Mesenchymal stem cell (in vitro differentiated cells and primary cell): ENCODE measurements around the gene PDZRN4.

Experiments
- DNase-seq: peaks from one replicate; pipeline ENCODE4 v3.0.0-alpha.2; 2013
- H2AFZ ChIP-seq: one replicate; pipeline ENCODE4 v1.6.1; 2013; ENCODE audit warnings: low read depth, mild to moderate bottlenecking, control low read depth, inconsistent platforms, low read length, moderate library complexity
- H2AK5ac ChIP-seq: 2 replicates; pipeline ENCODE4 v1.6.1; 2013; ENCODE audit warnings: low read length, moderate library complexity, mild to moderate bottlenecking, inconsistent platforms; ENCODE audit not compliant: severe bottlenecking
- H2BK120ac ChIP-seq: one replicate; pipeline ENCODE4 v1.6.1; 2013; ENCODE audit warnings: low read depth, mild to moderate bottlenecking, inconsistent platforms, low read length, moderate library complexity
- H2BK12ac ChIP-seq, 2 experiments: one replicate each; pipeline ENCODE4 v1.6.1; 2013; ENCODE audit warnings: inconsistent platforms in 2 of 2, low read length in 2 of 2, mild to moderate bottlenecking in 2 of 2, moderate library complexity in 2 of 2, control low read depth in 1 of 2
- H2BK15ac ChIP-seq: one replicate; pipeline ENCODE4 v1.6.1; 2013; ENCODE audit warnings: mild to moderate bottlenecking, low read depth, inconsistent platforms; ENCODE audit not compliant: poor library complexity, severe bottlenecking
- H2BK5ac ChIP-seq: 2 replicates; pipeline ENCODE4 v1.6.1; 2013; ENCODE audit warnings: low read depth, mild to moderate bottlenecking, low read length, control low read depth, inconsistent platforms; ENCODE audit not compliant: poor library complexity, severe bottlenecking
- H3K14ac ChIP-seq, 2 experiments: one replicate each; pipeline ENCODE4 v1.6.1; 2013; ENCODE audit warnings: inconsistent platforms in 2 of 2, low read length in 2 of 2, control low read depth in 1 of 2, mild to moderate bottlenecking in 1 of 2, moderate library complexity in 1 of 2
- H3K18ac ChIP-seq, 2 experiments: one replicate each; pipeline ENCODE4 v1.6.1; 2013; ENCODE audit warnings: inconsistent platforms in 2 of 2, low read length in 2 of 2, control low read depth in 1 of 2, low read depth in 1 of 2, mild to moderate bottlenecking in 1 of 2
- H3K23ac ChIP-seq, 2 experiments: one replicate each; pipeline ENCODE4 v1.6.1; 2013; ENCODE audit warnings: inconsistent platforms in 2 of 2, low read length in 2 of 2, mild to moderate bottlenecking in 2 of 2, moderate library complexity in 2 of 2, control low read depth in 1 of 2
- H3K27ac ChIP-seq: 2 replicates; pipeline ENCODE4 v1.5.1; 2013; ENCODE audit warnings: mild to moderate bottlenecking, moderate library complexity, low read length, control low read depth, inconsistent platforms; ENCODE audit not compliant: poor library complexity, severe bottlenecking
- H3K27me3 ChIP-seq, 2 experiments: 2 replicates each; pipeline versions ENCODE4 v1.6.1 to v1.7.0; 2013; ENCODE audit warnings: low read length in 2 of 2, mild to moderate bottlenecking in 2 of 2, moderate library complexity in 2 of 2, control low read depth in 1 of 2, inconsistent platforms in 1 of 2; ENCODE audit not compliant: control insufficient read depth in 1 of 2, insufficient read depth in 1 of 2
- H3K36me3 ChIP-seq, 2 experiments: 2 replicates each; pipeline versions ENCODE4 v1.6.1 to v1.7.0; 2013; ENCODE audit warnings: low read length in 2 of 2, control low read depth in 1 of 2, inconsistent platforms in 1 of 2, low read depth in 1 of 2, mild to moderate bottlenecking in 1 of 2; ENCODE audit not compliant: insufficient read depth in 2 of 2, control insufficient read depth in 1 of 2
- H3K4ac ChIP-seq, 2 experiments: one replicate each; pipeline ENCODE4 v1.6.1; 2013; ENCODE audit warnings: inconsistent platforms in 2 of 2, low read length in 2 of 2, mild to moderate bottlenecking in 2 of 2, moderate library complexity in 2 of 2, control low read depth in 1 of 2, low read depth in 1 of 2
- H3K4me1 ChIP-seq: 2 replicates; pipeline ENCODE4 v1.6.1; 2013; ENCODE audit warnings: low read depth, low read length, control low read depth; ENCODE audit not compliant: control insufficient read depth, insufficient read depth
- H3K4me2 ChIP-seq: 2 replicates; pipeline ENCODE4 v1.6.1; 2013; ENCODE audit warnings: low read length, mild to moderate bottlenecking, inconsistent platforms; ENCODE audit not compliant: poor library complexity, severe bottlenecking
- H3K4me3 ChIP-seq, 2 experiments: 2 replicates each; pipeline versions ENCODE4 v1.5.1 to v1.7.0; 2013; ENCODE audit warnings: low read length in 2 of 2, mild to moderate bottlenecking in 2 of 2, control low read depth in 1 of 2, low read depth in 1 of 2; ENCODE audit not compliant: insufficient read depth in 1 of 2
- H3K79me1 ChIP-seq: replicated peaks from 2 replicates; pipeline ENCODE4 v1.6.1; 2013; ENCODE audit warnings: mild to moderate bottlenecking, control low read depth, low read length, inconsistent platforms; ENCODE audit not compliant: poor library complexity, severe bottlenecking
- H3K9ac ChIP-seq: 2 replicates; pipeline ENCODE4 v1.7.0; 2013; ENCODE audit warnings: mild to moderate bottlenecking, low read length, moderate library complexity
- H3K9me3 ChIP-seq: 2 replicates; pipeline ENCODE4 v1.7.0; 2013; ENCODE audit warnings: mild to moderate bottlenecking, low read length; ENCODE audit not compliant: control insufficient read depth
- H4K8ac ChIP-seq: one replicate; pipeline ENCODE4 v1.6.1; 2013; ENCODE audit warnings: inconsistent platforms, mild to moderate bottlenecking, low read length, moderate library complexity
- H4K91ac ChIP-seq: one replicate; pipeline ENCODE4 v1.6.1; 2013; ENCODE audit warnings: mild to moderate bottlenecking, low read length, inconsistent platforms
- WGBS: methylation state at CpG from one replicate; pipeline ENCODE4 v1.1.7; 2013; ENCODE audit warnings: mixed read lengths; 5-methylcytosine and 5-hydroxymethylcytosine counted together

Gene PDZRN4

GRCh38 chr12:41521872-41522379, 333.8 kb downstream of the PDZRN4 start:
- H3K4me1 ChIP-seq: no peaks in the 10 kb centered on the region
- H3K4ac ChIP-seq: no peak overlapping the region
- H2BK12ac ChIP-seq: no peak overlapping the region
- H2AFZ ChIP-seq: no peak overlapping the region
- peak overlapping the region; percentile 96 for H3K27ac ChIP-seq
- no peak overlapping the region for H2BK15ac ChIP-seq
- H3K79me1 ChIP-seq: no peaks in the 10 kb centered on the region
- H3K9me3 ChIP-seq: no peaks in the 10 kb centered on the region
- peak overlapping the region; percentile 56 for H3K9ac ChIP-seq
- H3K23ac ChIP-seq: no peak overlapping the region
- no peak overlapping the region for H4K91ac ChIP-seq
- H3K36me3 ChIP-seq: no peaks in the 10 kb centered on the region
- no peaks in the 10 kb centered on the region for H3K27me3 ChIP-seq
- no peak overlapping the region for H2BK5ac ChIP-seq
- H3K18ac ChIP-seq: no peak overlapping the region
- no peak overlapping the region for H4K8ac ChIP-seq
- H2AK5ac ChIP-seq: no peak overlapping the region
- no peak overlapping the region for H3K4me2 ChIP-seq
- H3K4me3 ChIP-seq: peak overlapping the region in 1 of 2 experiments; percentile 51
- DNase-seq: peak; percentile 91
- no peak overlapping the region for H2BK120ac ChIP-seq
- H3K14ac ChIP-seq: no peak overlapping the region
- 0% methylated on average over 1 of the region's 1 CpG for WGBS

- Histone ChIP-seq H3K4ac (no peak overlapping the region), H3K18ac (no peak overlapping the region), H4K8ac (no peak overlapping the region), H3K4me3 (no peak overlapping the region), H2BK120ac (no peak overlapping the region), H3K9ac (no peak overlapping the region), H3K27ac (no peak overlapping the region), H3K4me2 (no peak overlapping the region), H3K79me1 (no peaks in the 10 kb centered on the region), H4K91ac (no peak overlapping the region), H2AFZ (no peak overlapping the region), H3K36me3 (no peaks in the 10 kb centered on the region), H3K4me1 (no peaks in the 10 kb centered on the region), H3K27me3 (no peaks in the 10 kb centered on the region), H3K14ac (no peak overlapping the region), H3K23ac (no peak overlapping the region), H2BK15ac (no peak overlapping the region), H2BK12ac (no peak overlapping the region), H2AK5ac (no peak overlapping the region), H3K9me3 (no peaks in the 10 kb centered on the region), H2BK5ac (no peak overlapping the region)
- DNase-seq: no peak
- WGBS: 100% methylated on average over 2 of the region's 2 CpGs
Observed at GRCh38 chr12:41527062-41527461, 338.9 kb downstream of the PDZRN4 start.

DNA sequence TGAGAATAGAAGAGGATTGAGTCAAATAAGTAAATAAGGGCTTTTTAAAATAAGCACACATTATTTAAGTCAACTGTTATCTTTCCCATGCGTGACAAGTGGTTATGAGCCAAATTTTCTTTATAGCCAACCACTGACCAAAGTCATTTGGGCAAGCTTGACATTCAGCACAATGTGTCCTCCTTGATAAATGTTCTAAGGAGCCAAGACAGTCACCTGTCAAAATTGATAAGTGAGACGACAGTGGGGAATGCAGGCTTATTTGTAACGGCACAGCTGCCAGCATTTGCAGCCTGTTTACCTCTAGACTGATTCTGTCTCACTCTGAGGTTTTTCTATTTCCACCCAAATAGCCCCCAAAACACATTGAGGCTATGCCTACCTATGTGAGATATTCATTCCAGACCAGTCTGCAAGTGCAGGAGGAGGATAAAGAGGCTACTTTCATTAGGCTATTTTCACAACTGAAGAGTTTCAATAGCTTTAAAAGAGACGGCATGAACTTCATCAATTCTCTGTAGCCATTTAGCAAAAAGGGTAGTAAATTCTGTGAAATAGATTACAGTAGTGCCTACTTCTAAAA, 339.5 kb downstream of the PDZRN4 start:
- H3K9me3 ChIP-seq: no peaks in the 10 kb centered on the region
- H3K4ac ChIP-seq: no peak overlapping the region
- no peaks in the 10 kb centered on the region for H3K36me3 ChIP-seq
- no peak overlapping the region for H3K4me3 ChIP-seq
- no peak for DNase-seq
- H3K27ac ChIP-seq: no peak overlapping the region
- H3K14ac ChIP-seq: no peak overlapping the region
- no peak overlapping the region for H3K18ac ChIP-seq
- H2BK120ac ChIP-seq: no peak overlapping the region
- H3K4me1 ChIP-seq: no peaks in the 10 kb centered on the region
- H3K9ac ChIP-seq: no peak overlapping the region
- no peak overlapping the region for H4K8ac ChIP-seq
- H2BK5ac ChIP-seq: no peak overlapping the region
- no peak overlapping the region for H2AFZ ChIP-seq
- H4K91ac ChIP-seq: no peak overlapping the region
- H2AK5ac ChIP-seq: no peak overlapping the region
- H3K4me2 ChIP-seq: no peak overlapping the region
- H3K79me1 ChIP-seq: no peaks in the 10 kb centered on the region
- no peak overlapping the region for H2BK12ac ChIP-seq
- WGBS: 86% methylated on average over 3 of the region's 4 CpGs
- no peak overlapping the region for H3K23ac ChIP-seq
- H3K27me3 ChIP-seq: no peaks in the 10 kb centered on the region
- no peak overlapping the region for H2BK15ac ChIP-seq

DNA sequence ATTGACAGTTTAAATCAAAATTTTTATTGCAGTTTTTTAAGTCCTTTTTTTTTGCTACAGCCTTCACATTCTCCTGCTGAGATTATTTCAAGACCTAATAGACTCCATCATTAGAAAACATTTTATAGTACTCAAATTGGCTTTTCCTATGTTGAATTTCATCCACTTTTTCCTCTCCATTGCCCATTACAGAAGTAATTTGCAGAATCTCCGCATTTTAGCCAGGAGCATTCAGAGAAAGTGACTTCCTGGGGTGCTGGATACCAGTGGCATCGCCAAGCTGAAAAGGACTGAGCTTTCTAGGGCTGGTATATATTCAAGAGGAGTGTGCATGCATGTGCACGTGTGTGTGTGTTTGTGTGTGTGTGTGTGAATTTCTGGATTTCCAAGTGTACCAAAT, 340.8 kb downstream of the PDZRN4 start:
- H2AFZ ChIP-seq: no peak overlapping the region
- no peaks in the 10 kb centered on the region for H3K36me3 ChIP-seq
- H2AK5ac ChIP-seq: no peak overlapping the region
- H4K8ac ChIP-seq: no peak overlapping the region
- no peaks in the 10 kb centered on the region for H3K4me1 ChIP-seq
- H2BK12ac ChIP-seq: no peak overlapping the region
- no peak overlapping the region for H2BK5ac ChIP-seq
- H3K4me3 ChIP-seq: no peak overlapping the region
- H3K79me1 ChIP-seq: no peaks in the 10 kb centered on the region
- H3K23ac ChIP-seq: no peak overlapping the region
- no peak for DNase-seq
- no peaks in the 10 kb centered on the region for H3K9me3 ChIP-seq
- no peak overlapping the region for H3K4ac ChIP-seq
- 94% methylated on average over 2 of the region's 3 CpGs for WGBS
- no peak overlapping the region for H2BK15ac ChIP-seq
- no peak overlapping the region for H3K27ac ChIP-seq
- no peak overlapping the region for H3K14ac ChIP-seq
- no peaks in the 10 kb centered on the region for H3K27me3 ChIP-seq
- no peak overlapping the region for H2BK120ac ChIP-seq
- H3K18ac ChIP-seq: no peak overlapping the region
- H3K4me2 ChIP-seq: no peak overlapping the region
- H4K91ac ChIP-seq: no peak overlapping the region
- H3K9ac ChIP-seq: no peak overlapping the region
